ENCODE results near the gene ALOX15.

DNA sequence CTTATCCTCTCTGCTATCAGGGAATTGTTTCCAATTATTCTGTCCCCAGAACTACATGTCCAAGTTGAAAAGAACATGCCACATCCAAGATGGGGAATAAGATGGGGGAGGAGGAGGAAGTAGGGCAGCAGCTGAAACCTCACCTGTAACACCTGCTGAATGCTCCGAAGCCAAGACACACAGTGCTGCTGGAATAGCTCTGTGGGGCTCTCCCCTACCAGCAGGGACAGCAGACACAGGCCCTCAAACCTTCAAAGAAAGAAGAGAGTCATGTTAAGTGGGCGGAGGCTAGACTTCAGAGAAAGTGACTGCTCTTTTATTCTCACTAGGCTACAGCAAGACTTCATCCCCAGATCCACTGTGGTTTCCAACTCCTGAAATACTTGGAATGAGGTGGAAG is 49.3 kb upstream of the ALOX15 start:
- TF ChIP-seq CTCF (IDR thresholded peaks at IDR 0.05) (no peak), EP300 (IDR thresholded peaks at IDR 0.05) (no peak)
